BE2C (cell line): ENCODE data around the gene TM4SF5.

Source experiments
- DNase-seq: peaks from one replicate; pipeline ENCODE4 v3.0.0-alpha.2; 2020
- H3K27me3 ChIP-seq: fragments of 250-450 bp; sonication (Bioruptor Pico); 2 replicates; pipeline ENCODE4 v1.5.1; 2020; ENCODE audit warnings: mild to moderate bottlenecking
- H3K36me3 ChIP-seq: fragments of 250-450 bp; sonication (Bioruptor Pico); 2 replicates; pipeline ENCODE4 v1.5.1; 2020; ENCODE audit warnings: mild to moderate bottlenecking
- H3K4me1 ChIP-seq: fragments of 250-450 bp; sonication (Bioruptor Pico); 2 replicates; pipeline ENCODE4 v1.5.1; 2020
- H3K4me3 ChIP-seq: 2 replicates; pipeline ENCODE4 v1.5.1; 2011; ENCODE audit warnings: low read depth, low read length
- H3K9me3 ChIP-seq: fragments of 250-450 bp; sonication (Bioruptor Pico); 2 replicates; pipeline ENCODE4 v1.5.1; 2020
- CTCF ChIP-seq: IDR thresholded peaks from 2 replicates; pipeline ENCODE4 v1.5.1; 2012; ENCODE audit warnings: mild to moderate bottlenecking, low read depth, low read length

Gene TM4SF5

GRCh38 chr17:4789951-4790704 is 18.4 kb downstream of the TM4SF5 start:
- no peaks in the 10 kb centered on the region for H3K4me1 ChIP-seq
- TF ChIP-seq CTCF = peak; percentile 49
- H3K36me3 ChIP-seq = no peaks in the 10 kb centered on the region
- no peaks in the 10 kb centered on the region for H3K9me3 ChIP-seq
- peak overlapping the region; percentile 59 for H3K4me3 ChIP-seq
- peak; percentile 86 for DNase-seq
- peaks cover 30% of the 10 kb centered on the region for H3K27me3 ChIP-seq

- no peak for DNase-seq
- no peaks in the 10 kb centered on the region for H3K9me3 ChIP-seq
- no peaks in the 10 kb centered on the region for H3K36me3 ChIP-seq
- H3K27me3 ChIP-seq = peaks cover 24% of the 10 kb centered on the region
- TF ChIP-seq CTCF = no peak
- no peaks in the 10 kb centered on the region for H3K4me1 ChIP-seq
- H3K4me3 ChIP-seq = peak overlapping the region; percentile 59
Observed at GRCh38 chr17:4790705-4791088, 19.0 kb downstream of the TM4SF5 start.

- Histone ChIP-seq H3K4me3 (no peak overlapping the region), H3K4me1 (no peaks in the 10 kb centered on the region), H3K36me3 (no peaks in the 10 kb centered on the region; the same call in 1 of the 2 replicates), H3K27me3 (no peaks in the 10 kb centered on the region), H3K9me3 (no peaks in the 10 kb centered on the region)
- DNase-seq = no peak
- TF ChIP-seq CTCF = no peak
Observed at GRCh38 chr17:4795168-4795567, 23.5 kb downstream of the TM4SF5 start.

GRCh38 chr17:4796552-4796920 is 24.9 kb downstream of the TM4SF5 start:
- no peak for TF ChIP-seq CTCF
- Histone ChIP-seq H3K9me3 (no peaks in the 10 kb centered on the region), H3K4me3 (peak overlapping the region; percentile 95), H3K27me3 (no peaks in the 10 kb centered on the region), H3K36me3 (no peaks in the 10 kb centered on the region; the same call in 1 of the 2 replicates), H3K4me1 (no peaks in the 10 kb centered on the region)
- peak; percentile 41 for DNase-seq

GRCh38 chr17:4800462-4801196 is 28.9 kb downstream of the TM4SF5 start:
- H3K9me3 ChIP-seq = no peaks in the 10 kb centered on the region
- no peaks in the 10 kb centered on the region for H3K4me1 ChIP-seq
- no peak for TF ChIP-seq CTCF
- no peaks in the 10 kb centered on the region for H3K27me3 ChIP-seq
- no peak overlapping the region for H3K4me3 ChIP-seq
- no peak for DNase-seq
- no peaks in the 10 kb centered on the region; the same call in 1 of the 2 replicates for H3K36me3 ChIP-seq

GRCh38 chr17:4802228-4802627 is 30.5 kb downstream of the TM4SF5 start, which contains the start of gene C17orf114:
C17orf114 (minus strand) TSS chr17:4802328.
- DNase-seq = no peak

More at GRCh38 chr17:4802228-4802627, 30.5 kb downstream of the TM4SF5 start, which contains the start of gene C17orf114:
- H3K27me3 ChIP-seq = no peaks in the 10 kb centered on the region
- H3K4me1 ChIP-seq = no peaks in the 10 kb centered on the region
- H3K36me3 ChIP-seq = no peaks in the 10 kb centered on the region; the same call in 1 of the 2 replicates
- H3K4me3 ChIP-seq = no peak within 1 kb of the TSS
- no peak for TF ChIP-seq CTCF
- no peaks in the 10 kb centered on the region for H3K9me3 ChIP-seq
